IPS-NIHi11 (cell line): ENCODE measurements around the gene GRIK3.
"Not testable (repeated sequence)": the region's sequence is repeated elsewhere in the genome, so short reads cannot be mapped to it uniquely, and the experiment has no call there.

Experiments used
- DNase-seq: peaks from one replicate; pipeline ENCODE4 v3.0.0; 2012; ENCODE audit warnings: mixed read lengths, low spot score

The GRIK3 gene

DNA sequence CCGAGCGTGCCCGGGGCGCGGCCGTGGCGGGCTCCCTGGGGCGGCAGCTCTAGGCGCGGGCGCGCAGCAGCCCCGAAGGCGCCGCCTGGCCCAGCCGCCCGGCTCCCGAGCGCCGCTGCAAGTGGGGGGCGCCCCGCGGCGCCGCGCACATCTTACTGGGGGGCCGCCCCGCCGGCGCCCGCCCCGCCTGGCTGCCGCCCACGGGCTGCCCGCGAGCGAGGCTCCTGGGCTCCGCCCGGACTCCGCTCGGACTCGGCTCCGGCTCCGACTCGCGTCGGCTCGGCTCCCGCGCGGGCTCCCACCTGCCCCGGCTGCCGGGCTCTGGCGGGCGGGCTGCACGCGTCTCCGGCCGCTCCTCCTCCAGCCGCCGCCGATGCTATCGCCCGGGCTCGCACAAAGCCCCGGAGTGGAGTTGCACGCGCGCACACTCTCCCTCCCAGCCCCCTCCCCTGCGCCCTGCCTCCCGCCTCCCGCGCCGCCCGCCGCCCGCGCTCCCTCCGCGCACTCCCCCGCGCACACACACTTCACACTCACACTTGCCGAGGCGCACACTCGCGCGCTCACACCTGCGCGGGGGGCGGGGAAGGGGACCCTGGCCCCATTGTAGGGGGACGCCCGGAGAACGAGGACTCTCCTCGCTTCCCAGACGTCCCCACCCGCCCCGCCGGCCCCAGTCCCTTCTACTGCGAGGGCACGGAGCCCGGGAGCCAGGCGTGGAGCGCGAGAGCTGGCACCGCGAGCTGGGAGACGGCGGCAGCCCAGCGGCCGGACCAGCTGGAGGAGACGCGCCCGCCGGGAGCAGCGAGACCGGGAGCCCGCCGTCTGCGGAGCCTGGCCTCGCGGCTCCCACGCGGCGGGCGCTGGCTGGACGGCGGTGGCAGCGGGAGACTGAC is at the start of gene GRIK3:
Gene GRIK3 (minus strand): TSS at position 395 of the 893 bp plus-strand sequence. CDS start 407 bp downstream, outside the sequence.
- peak; percentile 56 for DNase-seq

DNA sequence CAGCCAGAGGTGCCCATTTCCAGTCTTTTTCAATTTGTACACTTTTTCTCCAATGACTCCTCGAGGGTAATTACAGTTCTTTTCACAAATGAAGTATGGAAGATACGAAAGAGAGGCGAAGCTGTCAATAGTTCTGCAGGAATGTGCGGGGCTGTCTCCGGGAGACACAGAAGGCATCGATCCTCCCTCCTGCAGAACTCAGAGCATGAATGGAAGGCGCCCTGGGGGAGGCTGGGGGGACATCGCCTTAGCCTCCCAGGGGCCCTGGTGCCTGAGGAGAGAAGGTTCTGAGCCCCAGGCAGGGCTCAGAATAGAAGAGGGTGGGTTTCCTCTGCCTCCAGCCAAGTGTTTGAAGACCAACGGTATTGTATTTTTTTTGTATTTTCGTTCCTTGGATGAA is 49.7 kb upstream of the GRIK3 start:
- DNase-seq: no peak

DNA sequence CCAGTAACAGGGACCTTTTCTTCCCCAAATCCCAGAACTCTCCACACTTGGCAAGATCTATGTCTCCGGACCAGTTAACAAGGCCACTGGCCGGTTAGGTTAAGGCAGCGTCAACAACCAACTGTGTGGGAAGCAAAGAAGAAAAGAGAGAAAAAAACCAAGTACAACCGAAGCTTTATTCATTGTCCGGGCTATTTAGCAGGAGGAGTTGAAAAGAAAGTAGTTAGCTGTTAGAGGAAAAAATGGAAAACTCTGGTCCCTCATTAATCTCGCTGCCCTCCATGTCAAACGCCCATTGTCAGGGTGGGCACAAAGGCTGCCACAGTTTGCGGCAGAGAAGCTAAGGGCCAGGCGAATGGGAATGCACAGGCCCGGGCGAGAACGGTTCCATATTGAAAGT is 49.3 kb upstream of the GRIK3 start:
- no peak for DNase-seq

DNA sequence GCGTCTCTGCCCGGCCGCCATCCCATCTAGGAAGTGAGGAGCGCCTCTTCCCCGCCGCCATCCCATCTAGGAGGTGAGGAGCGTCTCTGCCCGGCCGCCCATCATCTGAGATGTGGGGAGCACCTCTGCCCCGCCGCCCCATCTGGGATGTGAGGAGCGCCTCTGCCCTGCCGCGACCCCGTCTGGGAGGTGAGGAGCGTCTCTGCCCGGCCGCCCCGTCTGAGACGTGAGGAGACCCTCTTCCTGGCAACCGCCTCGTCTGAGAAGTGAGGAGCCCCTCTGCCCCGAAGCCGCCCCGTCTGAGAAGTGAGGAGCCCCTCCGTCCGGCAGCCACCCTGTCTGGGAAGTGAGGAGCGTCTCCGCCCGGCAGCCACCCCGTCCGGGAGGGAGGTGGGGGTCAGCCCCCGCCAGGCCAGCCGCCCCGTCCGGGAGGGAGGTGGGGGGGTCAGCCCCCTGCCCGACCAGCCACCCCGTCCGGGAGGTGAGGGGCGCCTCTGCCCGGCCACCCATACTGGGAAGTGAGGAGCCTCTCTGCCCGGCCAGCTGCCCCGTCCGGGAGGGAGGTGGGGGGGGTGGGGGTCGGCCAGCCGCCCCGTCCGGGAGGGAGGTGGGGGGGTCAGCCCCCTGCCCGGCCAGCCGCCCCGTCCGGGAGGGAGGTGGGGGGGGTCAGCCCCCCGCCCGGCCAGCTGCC is 46.1 kb upstream of the GRIK3 start:
- not testable (repeated sequence) for DNase-seq

DNA sequence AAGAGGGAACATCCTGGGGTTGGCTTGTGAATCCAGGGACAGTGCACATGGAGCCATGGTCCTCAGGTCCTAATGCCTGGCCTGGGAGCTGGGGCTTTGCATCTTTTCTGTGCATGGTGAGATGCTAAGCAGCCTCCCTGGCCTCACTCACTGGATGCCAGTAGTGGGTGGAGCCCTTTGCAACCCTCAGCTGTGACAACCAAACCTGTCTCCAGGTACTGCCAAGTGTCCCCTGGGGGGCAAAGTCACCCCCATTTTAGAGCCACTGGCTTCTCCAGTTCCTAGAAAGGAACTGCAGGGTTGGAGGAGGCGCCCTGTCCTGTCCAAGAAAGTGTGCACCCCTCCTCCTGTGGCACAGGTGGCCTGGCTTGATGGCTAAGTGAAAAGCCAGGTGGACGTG is 44.6 kb upstream of the GRIK3 start:
- DNase-seq: no peak

DNA sequence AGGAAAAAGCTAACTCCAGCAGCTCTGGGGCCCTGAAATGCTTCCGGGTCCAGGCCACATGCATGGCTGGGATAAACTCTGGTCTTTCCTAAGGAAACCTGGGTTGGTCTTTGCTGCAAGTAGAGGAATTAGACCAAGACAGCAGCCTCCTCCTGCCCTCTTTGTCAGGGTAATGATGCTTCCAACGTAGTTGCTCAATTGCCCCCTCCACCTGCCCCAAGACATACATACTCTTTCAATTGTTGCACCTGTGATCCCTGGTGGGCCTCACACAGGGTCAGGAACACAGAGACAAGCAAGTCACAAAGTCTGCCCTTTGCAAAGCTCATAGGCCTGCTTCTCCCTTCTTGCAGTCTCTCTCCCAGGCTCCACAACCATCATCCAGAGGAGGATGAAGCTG is 41.9 kb upstream of the GRIK3 start:
- no peak for DNase-seq

DNA sequence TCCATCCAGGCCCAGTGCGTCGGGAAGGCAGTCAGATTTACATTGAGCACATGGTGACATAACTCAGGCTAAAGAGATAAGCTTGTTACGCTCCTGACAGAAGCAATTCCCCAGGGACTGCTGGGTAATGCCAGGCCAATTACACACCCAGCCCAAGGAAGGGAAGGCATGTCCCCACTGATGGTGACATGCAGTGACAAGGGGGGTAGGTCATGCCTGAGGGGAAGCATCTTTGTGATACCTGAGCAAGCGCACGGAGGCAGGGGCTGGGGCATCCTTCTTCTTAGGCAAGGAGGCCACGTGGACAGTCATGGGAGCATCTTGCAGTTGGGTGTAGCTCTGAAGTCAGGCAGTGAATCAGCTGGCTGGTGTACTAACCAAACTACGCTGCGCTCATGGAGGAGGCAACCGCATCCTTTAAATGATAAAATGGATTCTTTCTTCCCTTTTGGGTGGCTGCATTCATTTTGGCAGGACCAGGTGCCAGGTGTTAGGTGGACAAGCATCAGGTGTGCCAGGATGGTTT is 39.6 kb upstream of the GRIK3 start:
- no peak for DNase-seq

DNA sequence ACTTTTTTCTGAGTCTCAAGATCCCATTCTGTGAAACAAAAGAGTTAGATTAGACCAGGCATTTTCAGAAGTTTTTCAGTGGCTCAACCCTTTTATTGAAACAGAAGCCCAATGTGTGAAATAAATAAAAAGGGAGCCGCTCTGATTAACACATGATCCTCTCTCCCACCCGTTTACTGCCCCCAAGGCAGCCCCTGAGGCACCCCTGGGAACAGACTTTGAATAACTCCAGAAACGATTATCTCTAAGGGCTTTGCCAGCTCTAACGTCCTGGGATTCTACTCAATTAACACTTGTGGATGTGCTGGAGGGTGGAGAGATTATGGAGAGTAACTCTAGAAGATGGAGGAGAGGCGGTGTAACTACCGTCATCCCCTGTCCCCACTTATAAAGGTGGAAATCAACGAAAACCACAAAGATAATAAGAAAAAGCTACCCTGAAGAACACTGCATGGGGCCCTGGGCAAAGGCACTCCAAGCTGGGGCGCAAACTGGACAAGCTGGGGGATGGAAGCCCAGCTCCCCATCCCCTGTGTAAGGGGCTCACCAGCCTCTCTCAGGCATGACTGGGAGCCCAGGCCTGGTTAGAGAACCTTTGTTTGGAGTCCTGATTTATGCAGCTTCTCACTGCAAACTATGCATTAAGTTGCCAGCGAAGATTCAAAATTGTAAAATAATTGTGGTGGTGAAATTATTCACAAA is 39.0 kb upstream of the GRIK3 start:
- DNase-seq: no peak

DNA sequence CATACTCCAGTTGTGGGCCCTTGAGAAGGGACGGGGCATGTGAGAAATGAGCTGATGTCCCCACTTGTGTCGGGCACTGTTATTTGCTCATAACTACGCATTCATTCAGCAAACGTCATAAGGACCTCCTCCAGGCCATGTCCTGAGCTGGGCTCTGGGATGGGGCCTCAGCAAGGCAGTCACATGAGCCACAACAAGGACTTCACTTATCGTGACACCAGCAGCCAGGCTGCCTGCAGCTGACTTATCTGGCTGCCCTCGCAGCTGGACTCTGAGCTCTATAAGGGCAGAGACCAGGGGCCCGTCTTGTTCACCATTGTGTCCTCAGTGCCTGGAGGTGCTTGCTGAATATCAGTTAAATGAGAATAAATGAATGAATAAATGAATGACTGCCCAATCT is 37.5 kb upstream of the GRIK3 start:
- no peak for DNase-seq

DNA sequence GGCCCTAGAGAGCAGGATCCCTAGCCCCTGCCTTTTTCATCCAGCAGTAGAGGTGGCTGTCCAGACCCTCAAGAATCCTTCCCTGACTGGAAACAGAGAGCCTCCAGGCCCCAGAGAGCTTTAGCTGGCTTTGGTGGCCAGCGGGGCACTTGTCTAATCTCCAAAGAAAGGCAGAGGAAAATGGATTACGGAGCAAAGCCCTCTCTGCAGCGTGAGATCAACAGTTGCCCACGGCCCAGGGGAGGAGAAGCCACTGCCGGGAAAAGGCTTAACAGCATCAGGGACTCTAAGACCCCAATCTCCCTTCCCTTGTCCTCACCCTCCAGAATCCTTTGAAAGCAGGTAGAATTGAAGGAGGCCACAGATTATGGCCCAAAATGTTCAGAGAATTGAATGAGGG is 35.8 kb upstream of the GRIK3 start:
- no peak for DNase-seq

DNA sequence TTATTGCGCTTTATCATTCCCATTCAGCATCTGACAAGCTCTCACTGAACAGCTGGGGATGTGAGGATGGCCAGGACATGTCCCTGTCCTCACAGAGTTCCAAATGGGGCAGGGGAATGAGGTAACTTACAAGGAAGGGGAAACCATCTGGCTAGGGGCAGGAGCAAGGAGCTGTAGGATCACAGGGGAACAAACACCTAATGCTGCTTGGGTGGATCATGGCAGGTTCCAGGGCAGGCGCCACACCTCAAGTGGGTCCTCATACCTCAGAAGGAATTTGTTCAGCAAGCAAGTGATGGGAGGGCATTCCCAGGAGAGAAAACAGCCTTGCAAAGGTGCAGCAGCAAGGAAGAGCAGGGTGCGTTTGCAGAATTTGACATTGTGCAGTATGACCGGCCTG is 35.1 kb upstream of the GRIK3 start:
- DNase-seq: no peak

DNA sequence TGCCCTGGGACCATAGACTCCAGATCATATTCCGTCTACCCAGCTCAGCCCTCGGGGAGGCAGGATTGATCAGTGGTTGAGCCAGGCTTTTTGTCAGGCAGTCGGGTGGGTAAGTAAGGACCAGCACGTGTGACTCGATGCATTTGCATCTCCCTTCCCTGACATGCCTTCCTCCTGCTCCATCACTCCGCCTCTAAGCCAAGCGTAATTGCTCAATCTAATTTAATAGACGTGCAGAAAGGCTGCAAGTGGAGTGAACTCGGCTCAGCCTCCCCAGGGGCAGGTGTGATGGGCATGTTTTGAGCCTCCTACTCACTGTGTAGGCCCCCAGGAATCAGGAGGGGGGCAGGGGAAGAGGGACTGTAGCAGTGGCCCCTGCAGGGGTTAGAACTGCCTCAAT is 34.6 kb upstream of the GRIK3 start:
- no peak for DNase-seq

DNA sequence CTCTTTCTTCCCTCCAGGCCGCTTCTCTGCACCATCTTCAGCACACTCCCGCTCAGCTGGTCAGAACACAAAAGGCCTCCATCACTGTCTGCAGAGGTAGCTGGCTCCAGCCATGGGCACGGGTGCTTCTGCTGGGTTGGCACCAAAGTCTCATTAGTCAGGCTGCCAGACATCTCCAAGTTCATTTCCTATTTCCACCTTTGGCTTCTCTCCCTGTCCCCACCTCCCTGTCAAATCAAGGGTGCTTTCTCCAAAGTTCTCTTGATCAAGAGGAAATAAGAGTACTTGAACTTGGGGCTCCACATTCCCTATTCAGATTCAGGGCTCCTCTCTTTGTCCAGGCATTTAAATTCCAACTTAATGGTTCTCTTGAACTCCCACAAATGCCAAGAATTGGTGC is 33.9 kb upstream of the GRIK3 start:
- DNase-seq: no peak

DNA sequence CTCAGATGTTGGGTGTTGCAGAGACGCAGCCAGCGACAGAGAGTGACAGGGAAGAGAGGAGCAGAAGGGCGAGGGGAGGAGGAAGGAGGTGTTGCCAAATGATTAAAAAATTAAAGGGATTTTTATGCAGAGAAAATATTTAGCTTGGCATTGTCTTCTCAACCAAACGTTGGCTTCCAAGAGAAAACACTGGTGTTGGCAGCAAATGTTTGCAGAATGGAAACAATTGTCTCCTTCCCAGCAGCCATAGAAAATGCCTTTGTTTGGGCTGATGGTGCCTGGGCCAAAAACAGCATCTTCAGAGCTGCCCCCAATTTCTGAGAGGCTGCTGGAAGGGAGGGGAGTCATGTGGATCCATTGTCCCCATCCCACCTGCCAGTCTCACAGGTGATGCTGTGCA is 29.7 kb upstream of the GRIK3 start:
- DNase-seq: no peak

DNA sequence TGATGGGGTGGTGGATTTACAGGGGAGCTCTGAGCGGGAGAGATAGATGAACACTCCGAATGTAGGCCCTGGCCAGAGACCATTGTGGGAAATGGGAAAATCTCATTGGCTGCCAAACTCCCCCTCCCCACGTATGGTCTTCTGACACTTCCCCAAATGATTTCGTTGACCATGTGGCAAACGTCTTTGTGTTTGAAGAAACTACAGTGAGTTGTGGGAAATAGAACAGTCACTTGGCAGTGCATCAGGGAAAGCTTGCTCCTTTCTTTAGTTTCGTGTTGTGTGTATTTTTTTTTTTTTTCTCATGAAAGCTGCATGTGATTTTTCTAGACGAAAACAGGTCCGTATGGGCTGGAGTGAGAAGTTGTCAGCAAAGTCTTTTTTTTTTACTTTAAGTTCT is 25.0 kb upstream of the GRIK3 start:
- no peak for DNase-seq

DNA sequence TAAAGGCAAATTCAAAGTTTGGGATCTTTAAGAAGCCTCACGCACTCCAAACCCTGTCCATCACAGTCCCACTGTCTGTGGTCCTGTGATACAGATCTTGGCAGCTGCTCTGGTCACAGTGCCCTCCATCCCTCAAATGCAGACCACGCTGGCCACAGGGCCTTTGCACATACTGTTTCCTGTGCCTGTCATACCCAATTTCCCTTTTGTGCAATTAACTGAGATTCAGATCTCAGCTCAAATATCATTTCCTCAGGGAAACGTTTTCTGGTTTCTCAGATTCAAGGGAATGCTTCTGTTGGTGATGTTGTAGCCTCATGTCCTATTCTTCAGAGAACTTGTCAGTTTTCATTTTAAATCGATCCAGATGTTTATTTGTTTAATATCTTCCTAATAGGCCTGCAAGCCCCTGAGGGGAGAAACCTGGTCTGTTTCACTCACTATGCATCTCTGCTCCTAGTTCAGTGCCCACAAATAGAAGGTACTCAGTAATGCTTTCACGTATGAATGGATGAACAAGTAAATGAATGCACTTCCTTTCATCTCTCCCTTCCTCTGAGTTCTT is 24.2 kb upstream of the GRIK3 start:
- no peak for DNase-seq

DNA sequence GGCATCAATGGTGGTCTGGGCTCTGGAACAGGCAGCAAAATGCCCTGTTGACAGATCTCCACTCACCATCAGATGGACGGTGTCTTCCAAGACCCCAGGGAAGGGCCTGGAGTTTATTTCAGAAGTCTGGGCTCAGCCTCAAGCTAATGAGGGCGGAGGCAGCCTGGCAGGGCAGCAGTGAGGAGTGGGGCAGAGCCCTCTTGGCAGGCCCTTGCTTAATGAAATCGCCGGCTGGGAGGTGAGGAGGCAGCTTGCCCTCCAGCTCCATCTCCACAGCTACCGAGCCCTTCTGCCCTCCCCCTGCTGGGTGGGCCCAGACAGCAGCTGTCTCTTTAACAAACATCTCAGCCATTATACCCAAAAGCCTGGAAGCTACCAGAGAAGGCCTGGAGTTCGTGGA is 22.0 kb upstream of the GRIK3 start:
- peak; percentile 31 for DNase-seq

DNA sequence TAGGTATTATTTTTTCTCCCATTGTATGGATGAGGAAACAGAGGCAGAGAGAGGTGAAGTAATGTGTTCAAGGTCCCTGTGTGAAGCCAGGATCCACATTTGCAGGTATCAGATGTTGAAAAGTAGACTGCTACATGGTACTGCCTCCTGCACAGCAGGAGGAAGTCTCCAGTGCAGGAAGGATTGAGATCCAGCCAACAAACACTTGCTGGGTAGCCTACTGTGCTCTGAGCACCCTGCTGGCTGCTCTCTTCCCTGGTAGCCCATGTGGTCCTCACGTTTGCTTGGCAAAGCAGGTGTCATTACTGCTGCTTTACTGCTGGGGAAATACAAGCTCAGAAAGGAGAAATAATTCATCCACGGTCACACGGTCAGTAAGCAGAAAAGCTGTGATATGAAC is 21.3 kb upstream of the GRIK3 start:
- DNase-seq: no peak

DNA sequence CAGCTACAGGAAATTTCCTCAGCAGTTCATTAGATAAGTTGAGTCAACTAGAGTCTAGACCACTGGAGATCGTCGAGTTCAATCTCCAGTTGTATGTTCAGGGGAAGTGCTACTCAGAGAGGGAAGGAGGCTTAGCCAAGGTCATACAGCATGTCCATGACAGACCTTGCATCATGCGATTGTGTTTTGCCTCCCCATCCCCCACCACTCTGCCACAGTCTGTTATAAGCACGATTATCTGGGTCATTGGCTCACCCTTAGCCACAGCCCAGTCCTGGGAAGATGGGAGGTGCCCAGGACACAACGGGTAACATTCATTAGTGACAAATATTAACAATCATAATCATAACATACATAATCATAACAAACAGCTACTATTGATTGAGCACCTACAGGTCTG is 18.9 kb upstream of the GRIK3 start:
- DNase-seq: no peak

DNA sequence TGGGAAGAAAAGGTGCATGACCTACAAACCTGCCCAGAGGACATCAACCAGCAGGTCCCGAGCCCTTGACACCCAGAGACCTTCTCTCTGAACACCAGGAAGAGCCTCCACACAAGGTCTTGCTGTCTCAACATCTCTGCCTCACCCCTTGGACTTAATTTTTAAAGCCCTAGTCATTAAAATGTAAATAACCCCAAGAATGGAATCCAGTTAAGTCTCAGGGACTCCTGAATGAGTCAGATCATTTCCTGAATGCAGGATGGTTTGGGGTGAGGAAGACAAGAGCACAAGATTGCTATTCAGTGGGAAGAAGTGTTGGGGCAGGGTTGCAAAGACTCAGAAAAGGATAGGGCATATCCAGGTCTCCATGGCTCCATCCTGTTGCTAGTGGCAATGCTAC is 17.8 kb upstream of the GRIK3 start:
- no peak for DNase-seq

DNA sequence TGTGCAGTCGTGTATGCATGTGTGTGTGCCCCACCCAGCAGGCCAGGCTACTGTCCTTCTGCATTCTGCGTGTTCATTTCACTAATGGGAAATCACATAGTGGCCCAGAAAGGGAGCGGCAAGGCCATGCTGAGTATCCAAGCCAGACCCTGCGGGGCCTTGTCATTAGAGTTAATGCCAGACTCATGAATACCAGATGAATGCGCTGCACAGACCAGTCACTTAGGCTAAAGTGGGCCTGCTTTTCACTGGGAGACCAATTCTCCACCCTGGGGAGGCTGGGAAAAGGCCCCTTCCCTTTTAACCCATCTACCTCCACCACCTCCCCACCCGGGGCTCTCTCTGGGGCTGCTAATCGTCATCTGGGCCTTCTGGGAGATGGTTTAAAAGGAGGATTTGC is 17.0 kb upstream of the GRIK3 start:
- DNase-seq: no peak

DNA sequence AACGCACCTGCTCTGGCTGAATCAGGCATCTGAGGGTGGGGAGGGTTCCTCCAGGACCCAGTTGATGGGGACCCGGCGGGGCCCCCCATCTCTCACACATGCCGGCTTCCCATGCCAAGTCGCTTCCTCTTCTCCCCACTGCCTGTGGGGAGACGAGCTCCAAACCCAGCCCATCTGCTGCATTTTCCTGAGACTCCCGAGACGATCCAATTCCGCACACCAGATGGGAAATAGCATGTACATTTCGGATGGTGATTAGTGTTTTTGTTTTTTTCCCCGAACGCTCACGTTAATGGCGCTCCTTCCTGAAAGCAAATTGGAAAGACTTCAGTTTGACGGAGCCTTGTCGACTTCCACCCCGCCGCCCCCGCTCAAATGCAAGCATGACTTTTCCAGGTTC is 13.2 kb upstream of the GRIK3 start:
- no peak for DNase-seq
